GM19238 (cell line): Measurements from ENCODE around the gene ZNF668.

Experiments
- DNase-seq: peaks from one replicate; pipeline ENCODE4 v3.0.0; 2011; ENCODE audit warnings: low spot score; ENCODE audit not compliant: insufficient read length

ZNF668 gene

DNA sequence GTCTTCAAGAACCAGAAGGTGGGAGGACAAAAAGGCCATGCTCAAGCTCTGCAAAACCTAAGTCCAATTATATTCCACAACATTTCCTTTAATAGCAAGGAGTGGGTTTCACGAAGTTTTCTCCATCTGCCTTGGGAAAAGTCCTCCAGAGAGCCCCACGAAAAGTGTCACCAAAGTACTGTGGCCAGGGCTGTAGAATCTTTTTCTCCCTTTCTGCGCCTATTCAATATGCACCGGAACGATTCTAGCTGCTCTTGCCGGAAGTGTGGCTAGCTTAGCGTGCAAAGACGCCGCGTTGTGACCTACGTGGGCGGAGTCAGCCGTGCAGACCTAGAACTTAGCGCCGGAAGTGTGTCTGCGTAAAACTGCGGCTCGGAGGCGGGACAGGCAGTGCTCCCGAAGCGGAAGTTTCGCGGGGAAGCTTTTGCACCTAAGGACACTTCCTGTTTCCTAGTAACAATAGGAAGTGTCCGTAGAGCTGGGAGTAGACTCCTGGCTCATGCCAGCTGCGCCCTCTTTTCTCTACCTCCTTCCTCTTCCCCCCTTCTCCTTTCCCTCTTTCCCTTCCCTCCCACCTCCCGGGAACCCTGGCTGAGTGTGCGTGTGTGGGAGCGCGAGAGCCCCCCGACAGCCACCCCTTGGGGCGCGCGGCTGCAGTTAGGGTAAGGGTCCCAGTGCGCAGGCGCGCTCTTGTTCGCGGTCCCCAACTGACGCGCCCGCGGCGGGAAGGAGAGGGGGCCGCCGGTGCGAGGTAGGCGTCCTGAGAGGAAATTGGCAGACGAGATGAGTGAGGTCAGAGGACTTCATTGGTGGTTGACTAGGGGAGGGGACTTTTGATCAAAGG is at the start of gene ZNF668, which contains the start of gene ZNF646:
ZNF668 (minus strand) TSS at position 271 of the 844 bp plus-strand sequence. CDS start 9,781 bp downstream, outside the sequence.
ZNF646 (plus strand) TSS at position 453 of the 844 bp plus-strand sequence. CDS start 1,903 bp downstream, outside the sequence.
- peak; percentile 97 for DNase-seq

DNA sequence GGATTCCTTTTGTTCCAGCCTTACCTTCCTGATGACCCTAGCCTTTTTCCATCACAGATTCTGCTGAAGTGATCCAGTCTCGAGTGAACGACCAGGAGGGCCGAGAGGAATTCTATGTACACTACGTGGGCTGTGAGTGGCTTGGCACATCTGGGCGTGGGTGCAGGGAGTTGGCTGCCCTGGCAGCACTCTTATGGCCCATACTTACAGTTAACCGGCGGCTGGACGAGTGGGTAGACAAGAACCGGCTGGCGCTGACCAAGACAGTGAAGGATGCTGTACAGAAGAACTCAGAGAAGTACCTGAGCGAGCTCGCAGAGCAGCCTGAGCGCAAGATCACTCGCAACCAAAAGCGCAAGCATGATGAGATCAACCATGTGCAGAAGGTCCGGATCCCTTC is 46.1 kb upstream of the ZNF668 start:
- no peak for DNase-seq

GRCh38 chr16:31118223-31119155 is 44.4 kb upstream of the ZNF668 start:
- DNase-seq = no peak

DNA sequence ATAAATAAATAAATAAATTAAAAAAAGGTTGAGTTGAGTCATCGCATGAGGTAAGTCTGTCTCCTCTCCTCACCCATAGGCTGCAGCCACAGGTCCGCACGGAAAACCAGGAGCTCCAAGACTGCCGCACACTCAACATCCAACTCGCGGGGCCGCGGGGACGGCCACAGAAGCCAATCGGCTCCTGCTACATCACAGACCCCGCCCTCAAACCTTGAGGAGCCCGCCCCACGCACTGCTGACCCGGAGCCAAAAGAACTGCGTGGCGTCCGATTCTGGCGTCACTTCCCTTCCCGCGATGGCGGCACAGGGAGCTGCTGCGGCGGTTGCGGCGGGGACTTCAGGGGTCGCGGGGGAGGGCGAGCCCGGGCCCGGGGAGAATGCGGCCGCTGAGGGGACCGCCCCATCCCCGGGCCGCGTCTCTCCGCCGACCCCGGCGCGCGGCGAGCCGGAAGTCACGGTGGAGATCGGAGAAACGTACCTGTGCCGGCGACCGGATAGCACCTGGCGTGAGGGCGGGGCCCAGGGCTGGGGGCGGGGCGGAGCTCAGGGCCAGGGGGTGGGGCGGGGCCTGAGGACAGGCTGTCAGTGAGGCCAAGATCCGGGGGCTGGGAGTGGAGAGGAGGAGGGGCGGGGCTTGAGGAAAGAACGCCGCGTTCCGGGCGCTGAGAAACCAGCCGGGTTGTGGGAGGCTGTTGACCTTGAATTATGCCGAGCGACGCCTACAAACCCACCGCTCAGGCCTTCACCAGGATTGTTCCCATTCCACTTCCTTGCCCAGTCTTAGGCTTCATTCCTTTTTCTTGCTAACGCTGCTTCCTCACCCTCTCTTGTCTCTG is 43.6 kb upstream of the ZNF668 start, which contains the start of gene KAT8:
KAT8 (plus strand) TSS at position 281 of the 839 bp plus-strand sequence; CDS start at position 299, 18 bp downstream.
- DNase-seq = peak; percentile 98

DNA sequence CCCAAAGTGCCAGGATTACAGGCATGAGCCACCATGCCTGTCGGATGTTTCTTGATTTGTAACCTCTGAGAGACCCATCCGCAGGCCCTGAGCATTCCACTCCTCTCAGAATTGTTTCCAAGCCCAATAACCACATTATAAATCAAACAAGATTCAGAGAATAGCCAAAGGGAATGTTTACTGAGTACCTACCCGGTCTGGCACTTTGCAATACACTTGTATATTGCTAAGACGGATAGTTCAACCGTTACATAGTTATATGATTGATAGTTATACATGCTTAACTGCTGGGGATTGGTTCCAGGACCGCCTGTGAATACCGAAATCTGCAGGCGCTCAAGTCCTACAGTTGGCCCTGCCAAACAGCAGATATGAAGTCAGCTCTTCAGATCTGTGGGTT is 40.4 kb upstream of the ZNF668 start:
- DNase-seq = no peak

- peak; percentile 34 for DNase-seq
Measured at GRCh38 chr16:31113121-31114120, 39.4 kb upstream of the ZNF668 start.

DNA sequence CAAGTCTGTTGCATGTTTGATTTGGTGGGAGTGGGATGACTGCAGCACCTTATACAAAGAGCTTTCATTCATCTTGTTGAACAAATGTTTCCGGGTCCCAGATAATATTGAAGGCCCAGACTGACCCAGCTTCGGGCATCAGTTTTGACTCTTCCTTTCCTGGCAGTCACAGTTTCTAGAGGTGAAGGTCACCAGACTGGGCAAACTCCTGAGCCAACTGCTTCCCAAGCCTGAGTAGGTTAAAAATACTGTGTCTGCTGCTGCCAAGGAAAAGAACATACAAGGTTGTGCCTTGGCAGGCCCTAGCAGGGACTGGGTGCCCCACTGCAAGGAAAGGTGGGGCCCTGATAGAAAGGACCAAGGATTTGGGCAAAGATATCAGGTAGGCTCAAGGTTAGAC is 38.7 kb upstream of the ZNF668 start:
- DNase-seq = no peak

DNA sequence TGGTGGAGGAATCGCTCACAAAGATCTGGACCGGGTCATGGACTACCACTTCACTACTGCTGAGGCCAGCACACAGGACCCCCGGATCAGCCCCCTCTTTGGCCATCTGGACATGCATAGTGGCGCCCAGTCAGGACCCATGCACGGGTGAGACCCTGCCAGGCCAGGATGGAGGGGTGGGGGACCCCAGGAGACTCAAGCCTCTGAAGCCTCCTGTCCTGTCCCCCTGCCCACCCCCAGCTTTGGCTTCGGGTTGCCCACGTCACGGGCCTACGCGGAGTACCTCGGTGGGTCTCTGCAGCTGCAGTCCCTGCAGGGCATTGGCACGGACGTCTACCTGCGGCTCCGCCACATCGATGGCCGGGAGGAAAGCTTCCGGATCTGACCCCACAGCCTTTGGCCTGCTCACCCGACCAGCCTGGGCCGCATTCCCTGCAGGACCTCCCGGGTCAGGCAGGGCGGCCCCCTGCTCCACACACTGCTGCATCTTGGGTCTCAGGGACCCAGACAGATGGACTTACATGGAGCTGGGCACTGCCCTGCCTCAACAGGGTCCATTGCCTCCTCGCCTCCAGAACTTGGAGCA is 37.9 kb upstream of the ZNF668 start:
- no peak for DNase-seq

DNA sequence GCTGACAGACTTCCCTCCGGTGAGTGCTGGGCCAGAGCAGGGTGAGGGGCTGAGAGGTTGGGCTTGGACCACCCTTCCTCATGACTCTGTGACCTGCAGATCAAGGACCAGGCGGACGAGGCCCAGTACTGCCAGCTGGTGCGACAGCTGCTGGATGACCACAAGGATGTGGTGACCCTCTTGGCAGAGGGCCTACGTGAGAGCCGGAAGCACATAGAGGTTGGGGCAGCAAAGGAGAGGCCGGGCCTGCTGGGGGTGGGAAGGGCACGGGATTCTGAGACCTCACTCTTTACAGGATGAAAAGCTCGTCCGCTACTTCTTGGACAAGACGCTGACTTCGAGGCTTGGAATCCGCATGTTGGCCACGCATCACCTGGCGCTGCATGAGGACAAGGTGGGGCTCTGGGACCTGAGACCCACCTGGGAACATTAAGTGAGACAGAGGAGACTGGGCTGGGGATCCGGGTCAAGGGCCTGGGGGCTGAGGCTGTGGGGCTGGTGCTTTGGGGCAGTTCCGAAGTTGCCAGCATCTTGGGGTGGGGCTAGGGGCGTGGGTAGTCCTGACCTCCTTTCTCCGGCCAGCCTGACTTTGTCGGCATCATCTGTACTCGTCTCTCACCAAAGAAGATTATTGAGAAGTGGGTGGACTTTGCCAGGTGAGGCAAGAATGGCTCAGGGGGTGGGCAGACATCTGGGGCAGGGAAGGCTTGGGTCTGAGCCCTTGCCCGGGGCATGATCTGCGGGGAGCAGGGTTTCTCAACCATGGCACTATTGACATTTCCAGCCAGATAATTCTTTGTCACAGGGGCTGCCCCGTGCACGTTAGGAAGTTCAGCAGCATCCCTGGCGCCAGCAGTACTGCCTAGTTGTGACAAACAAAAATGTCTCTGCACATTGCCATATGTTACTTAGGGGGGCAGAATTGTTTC is 36.3 kb upstream of the ZNF668 start:
- no peak for DNase-seq

DNA sequence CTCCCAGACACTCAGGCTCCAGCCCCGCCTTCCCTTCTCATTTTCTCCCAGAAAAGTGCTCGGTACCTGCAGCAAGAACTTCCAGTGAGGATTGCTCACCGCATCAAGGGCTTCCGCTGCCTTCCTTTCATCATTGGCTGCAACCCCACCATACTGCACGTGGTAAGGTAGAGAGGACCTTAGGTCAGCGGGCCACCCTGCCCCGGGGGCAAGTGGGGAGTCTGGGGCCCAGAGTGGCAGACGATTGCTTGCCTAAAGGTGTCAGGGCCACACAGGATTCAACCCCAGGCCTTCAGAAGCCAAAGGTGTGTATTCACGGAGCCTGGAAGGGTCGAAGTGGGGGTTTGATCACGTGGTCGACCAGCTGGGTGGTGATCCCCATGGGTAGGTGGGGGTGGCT is 35.6 kb upstream of the ZNF668 start:
- DNase-seq = no peak

GRCh38 chr16:31108794-31109558 is 34.9 kb upstream of the ZNF668 start:
- DNase-seq = no peak

GRCh38 chr16:31108035-31108793 is 34.2 kb upstream of the ZNF668 start, which contains the start of gene BCKDK:
Gene BCKDK (plus strand): TSS chr16:31108386. CDS start chr16:31109224, 838 bp downstream.
- peak; percentile 90 for DNase-seq

GRCh38 chr16:31107465-31107867 is 33.4 kb upstream of the ZNF668 start:
- peak; percentile 71 for DNase-seq

GRCh38 chr16:31106509-31107464 is 32.7 kb upstream of the ZNF668 start:
- no peak for DNase-seq

GRCh38 chr16:31105677-31106213 is 31.7 kb upstream of the ZNF668 start:
- peak; percentile 85 for DNase-seq
